Right renal cortex interstitium (tissue), 3 donors: Measurements from ENCODE around the gene GPI. TPM values are rescaled to one million over a fixed set of nuclear protein-coding genes. Genes with fewer than 3 reads are reported as not detected.
"Not testable (repeated sequence)": the region's sequence is repeated elsewhere in the genome, so short reads cannot be mapped to it uniquely, and the experiment has no call there.

ENCODE experiments used
- DNase-seq, 3 donors: peaks; one replicate each; pipeline ENCODE4 v3.0.0-alpha.2; 2013; ENCODE audit warnings: low read depth in 3 of 3, low spot score in 2 of 3
- polyA plus RNA-seq, 3 donors: library from polyadenylated mRNA; unstranded; fragments of 120-200 nt; gene quantifications; one replicate each; pipeline ENCODE4 v1.2.1, GENCODE V29; 2013; ENCODE audit not compliant: insufficient read length in 3 of 3

The GPI gene
- polyA plus RNA-seq: 100 to 1,000 TPM; 133 to 148 (median 143) TPM

- no peak for DNase-seq
These were observed at the start of gene GPI for GRCh38 chr19:34364830-34365462. Gene GPI (plus strand): TSS chr19:34365196. CDS start chr19:34365267, 71 bp downstream.

GRCh38 chr19:34316247-34316646 is 48.7 kb upstream of the GPI start:
- no peak for DNase-seq

- DNase-seq: no peak
These were observed 48.2 kb upstream of the GPI start for GRCh38 chr19:34316741-34317301.

- no peak for DNase-seq
These were observed 47.6 kb upstream of the GPI start for GRCh38 chr19:34317311-34317927.

- DNase-seq: no peak
These were observed 45.8 kb upstream of the GPI start for GRCh38 chr19:34319230-34319585.

GRCh38 chr19:34319785-34320184 is 45.2 kb upstream of the GPI start:
- no peak for DNase-seq

GRCh38 chr19:34320277-34320676 is 44.7 kb upstream of the GPI start:
- DNase-seq: no peak

GRCh38 chr19:34321735-34322134 is 43.3 kb upstream of the GPI start:
- no peak for DNase-seq

- no peak for DNase-seq
These were observed 41.4 kb upstream of the GPI start for GRCh38 chr19:34323433-34324204.

- DNase-seq: no peak
These were observed 40.7 kb upstream of the GPI start for GRCh38 chr19:34324320-34324719.

- no peak for DNase-seq
These were observed 39.8 kb upstream of the GPI start for GRCh38 chr19:34325181-34325580.

- DNase-seq: no peak
These were observed 38.8 kb upstream of the GPI start for GRCh38 chr19:34325981-34326787.

- no peak for DNase-seq
These were observed 37.1 kb upstream of the GPI start for GRCh38 chr19:34327851-34328250.

GRCh38 chr19:34328982-34329381 is 36.0 kb upstream of the GPI start:
- DNase-seq: no peak

- no peak for DNase-seq
These were observed 34.9 kb upstream of the GPI start for GRCh38 chr19:34330116-34330515.

- not testable (repeated sequence) for DNase-seq
These were observed 34.4 kb upstream of the GPI start for GRCh38 chr19:34330596-34330995.

GRCh38 chr19:34331596-34331995 is 33.4 kb upstream of the GPI start:
- DNase-seq: not testable (repeated sequence)

GRCh38 chr19:34332027-34332760 is 32.8 kb upstream of the GPI start:
- no peak for DNase-seq

- no peak for DNase-seq
These were observed 29.1 kb upstream of the GPI start for GRCh38 chr19:34335914-34336313.

GRCh38 chr19:34336781-34337271 is 28.2 kb upstream of the GPI start:
- DNase-seq: no peak
